Stimulated activated CD4-positive, alpha-beta T cell treated with anti-CD3 and anti-CD28 coated beads, Interleukin-2, amount 100 ng/mL, for 24 hours (primary cell): Measurements from ENCODE around the gene FITM1.

ENCODE experiments used
- DNase-seq, 2 donors: peaks; one replicate each; pipeline ENCODE4 v3.0.0-alpha.2; 2020

FITM1 gene

GRCh38 chr14:24122416-24122815 is 8.0 kb upstream of the FITM1 start:
- DNase-seq: no peak

GRCh38 chr14:24122898-24123297 is 7.6 kb upstream of the FITM1 start:
- DNase-seq: no peak

GRCh38 chr14:24123424-24124417 is 6.7 kb upstream of the FITM1 start:
- DNase-seq: no peak

- no peak for DNase-seq
Measured at GRCh38 chr14:24126939-24127338, 3.5 kb upstream of the FITM1 start.

- no peak for DNase-seq
Measured at GRCh38 chr14:24127673-24128072, 2.8 kb upstream of the FITM1 start.

- DNase-seq: no peak
Measured at GRCh38 chr14:24129410-24129998, 955 bp upstream of the FITM1 start.

- DNase-seq: no peak
Measured at GRCh38 chr14:24130717-24131548, 474 bp downstream of the FITM1 start.

GRCh38 chr14:24131549-24131966 is 1.1 kb downstream of the FITM1 start:
- no peak for DNase-seq

GRCh38 chr14:24132061-24132685 is 1.7 kb downstream of the FITM1 start:
- peak in 1 of 2 donors; percentile 27 for DNase-seq

GRCh38 chr14:24132976-24133375 is 2.5 kb downstream of the FITM1 start:
- DNase-seq: no peak

GRCh38 chr14:24133735-24134134 is 3.3 kb downstream of the FITM1 start:
- no peak for DNase-seq

- no peak for DNase-seq
Measured at GRCh38 chr14:24135584-24135833, 5.0 kb downstream of the FITM1 start.

- DNase-seq: peak; percentile 94 to 95
Measured at GRCh38 chr14:24135834-24136683, 5.6 kb downstream of the FITM1 start, which contains the start of gene PSME1. PSME1 (plus strand) TSS chr14:24136194; CDS start chr14:24136263, 69 bp downstream.

GRCh38 chr14:24136684-24137528 is 6.4 kb downstream of the FITM1 start:
- peak in 1 of 2 donors; percentile 34 for DNase-seq

- DNase-seq: no peak
Measured at GRCh38 chr14:24137529-24138395, 7.3 kb downstream of the FITM1 start.

- no peak for DNase-seq
Measured at GRCh38 chr14:24138396-24139271, 8.2 kb downstream of the FITM1 start.

GRCh38 chr14:24139272-24139934 is 8.9 kb downstream of the FITM1 start:
- peak in 1 of 2 donors; percentile 45 for DNase-seq
